ENCODE results near the gene INF2. TPM values are rescaled to one million over a fixed set of nuclear protein-coding genes. Genes with fewer than 3 reads are reported as not detected.

The INF2 gene
- total and polyA plus RNA-seq, 9 of the 15 experiments (the other 6 are each of a cell fraction or from before 2014, with no cell fraction given): 0.56 to 31.3 (median 7.8) TPM

- DNase-seq (ENCODE audit: extremely low read depth in 1 of 4, low spot score in 3 of 4): no peak
- H3K9me1 ChIP-seq (ENCODE audit: control insufficient read depth, insufficient read depth, low read length): no peaks in the 10 kb centered on the region
- in situ Hi-C loops (cut with MboI) (no loop called here), intact Hi-C loops (cut with micrococcal nuclease) (no loop called here)
- BruUV-seq (replicated peaks): TSS peak; percentile 38
- FAIRE-seq: no peak
- TF ChIP-seq SRSF7 (optimal IDR thresholded peaks at IDR 0.05; ENCODE audit: low read depth, low read length): no peak
- peak; percentile 69; the same call in 1 of the 2 replicates for TF ChIP-seq ZBTB33 (CRISPR knock-in tag; IDR thresholded peaks at IDR 0.05)
- no peak for TF ChIP-seq CREBBP (IDR thresholded peaks at IDR 0.05; ENCODE audit: low read depth, low read length)
- no peak for TF ChIP-seq THAP7 (CRISPR knock-in tag; IDR thresholded peaks at IDR 0.05)
- no peak for TF ChIP-seq ETV5 (CRISPR knock-in tag; IDR thresholded peaks at IDR 0.05; ENCODE audit: low read depth)
- no peaks in the 10 kb centered on the region for H3K27me3 ChIP-seq (ENCODE audit: control insufficient read depth in 2 of 2, insufficient read depth in 2 of 2, low read length in 2 of 2)
- no peak overlapping the region for H3K4me3 ChIP-seq
- no peaks in the 10 kb centered on the region for H3K79me2 ChIP-seq (ENCODE audit: control insufficient read depth, insufficient read depth, low read length)
- ChIA-PET CTCF (ENCODE audit: low intra/inter-chr PET ratio) (no interaction called here), POLR2A (interaction anchor here (1.1 kb wide), 1 partner anchor 10 kb away, joined by 3 read pairs; no protein-coding TSS in a partner anchor)
- H3K4me2 ChIP-seq (ENCODE audit: insufficient read depth, low read length): no peak overlapping the region
- H2AFZ ChIP-seq (ENCODE audit: low read depth, low read length): no peak overlapping the region
- H3K4me1 ChIP-seq (replicated peaks in 1 of 2; ENCODE audit: control insufficient read depth in 2 of 2, insufficient read depth in 2 of 2, low read length in 2 of 2): peaks cover 15 to 65% of the 10 kb centered on the region in 2 experiments; a peak in 4 of 5 replicates
- peaks cover 33% of the 10 kb centered on the region; the same call in 2 of the 3 replicates for H3K36me3 ChIP-seq (ENCODE audit: control insufficient read depth, insufficient read depth, low read length)
- H4K20me1 ChIP-seq (replicated peaks; ENCODE audit: control insufficient read depth, insufficient read depth, low read length): no peaks in the 10 kb centered on the region
- 93% methylated on average over 9 of the region's 22 CpGs for WGBS (ENCODE audit: insufficient coverage, low coverage, missing lambda C conversion rate)
- no peak overlapping the region for H3K27ac ChIP-seq (ENCODE audit: extremely low read depth, low read depth, low read length)
- no peak overlapping the region for H3K9ac ChIP-seq (ENCODE audit: insufficient read depth in 1 of 2, low read depth in 2 of 2, low read length in 2 of 2)
- no peaks in the 10 kb centered on the region for H3K9me3 ChIP-seq (replicated peaks; ENCODE audit: control insufficient read depth, insufficient read depth, low read depth, low read length)
- ATAC-seq: no peak
These were observed 14.8 kb downstream of the INF2 start for GRCh38 chr14:104704252-104704651.

All from K562 (cell line).